ENCODE results near the gene HLA-DQA2. TPM values are rescaled to one million over a fixed set of nuclear protein-coding genes. Genes with fewer than 3 reads are reported as not detected.

The HLA-DQA2 gene
- polyA plus RNA-seq, 1 donor from 2014 or later, result not detected

DNA sequence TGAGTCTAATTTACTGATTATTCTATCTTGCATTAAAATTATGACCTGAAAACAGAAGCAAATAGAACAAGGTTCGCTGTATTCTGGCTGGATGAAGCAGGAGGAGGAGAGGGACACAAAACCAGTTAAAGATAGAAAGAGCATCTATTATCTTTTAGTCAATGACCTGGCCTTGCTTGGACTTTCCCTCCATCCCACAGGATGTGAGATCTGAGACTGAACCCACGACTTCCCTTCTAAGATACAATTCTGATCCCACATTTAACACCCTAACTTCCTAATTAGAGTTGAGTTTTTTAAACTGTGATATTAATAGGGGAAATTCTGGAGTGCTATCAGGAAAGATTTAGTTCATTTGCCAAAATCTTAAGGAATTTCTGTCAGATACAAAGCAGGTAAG is 3.1 kb upstream of the HLA-DQA2 start:
- Histone ChIP-seq H2AFZ (ENCODE audit: low read depth, low read length) (no peak overlapping the region), H3K79me2 (replicated peaks; ENCODE audit: insufficient read depth, low read length) (no peaks in the 10 kb centered on the region)
- TF ChIP-seq EZH2 (IDR thresholded peaks at IDR 0.05; ENCODE audit: borderline replicate concordance, insufficient read depth, low read length, poor library complexity, severe bottlenecking) (no peak), MXI1 (conservative IDR thresholded peaks at IDR 0.05; ENCODE audit: poor library complexity, severe bottlenecking) (no peak), POLR2AphosphoS5 (IDR thresholded peaks at IDR 0.05) (no peak), SMC3 (conservative IDR thresholded peaks at IDR 0.05; ENCODE audit: poor library complexity) (no peak), EP300 (conservative IDR thresholded peaks at IDR 0.05; ENCODE audit: poor library complexity, severe bottlenecking) (no peak), TAF1 (IDR thresholded peaks at IDR 0.05; ENCODE audit: low read depth) (no peak), CTCF (IDR thresholded peaks at IDR 0.05; ENCODE audit: poor library complexity, severe bottlenecking) (no peak), RAD21 (conservative IDR thresholded peaks at IDR 0.05) (no peak), REST (IDR thresholded peaks at IDR 0.05; ENCODE audit: borderline replicate concordance) (no peak)

DNA sequence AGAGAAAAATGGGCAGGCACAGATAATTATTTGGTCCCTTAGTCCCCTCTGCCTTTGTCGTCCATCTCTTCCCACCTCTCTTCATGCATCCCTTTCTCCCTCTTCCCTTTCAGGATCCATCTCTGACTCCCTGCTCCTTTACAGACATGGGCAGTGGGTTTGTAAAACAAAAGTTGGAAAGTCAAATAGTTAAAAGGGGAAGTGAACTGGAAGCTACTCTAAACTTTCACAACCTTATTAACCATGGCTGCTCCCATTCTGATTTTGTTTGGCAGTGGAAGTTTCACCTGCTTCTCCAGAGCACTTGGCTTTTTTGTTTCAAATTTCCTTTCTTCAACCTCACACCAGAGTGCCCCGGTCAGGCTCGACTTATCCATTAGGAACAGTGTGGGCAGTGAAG is 1.2 kb downstream of the HLA-DQA2 start:
- no peaks in the 10 kb centered on the region for H3K79me2 ChIP-seq (replicated peaks; ENCODE audit: insufficient read depth, low read length)
- H3K27me3 ChIP-seq (ENCODE audit: insufficient read depth, low read depth, low read length), result no peaks in the 10 kb centered on the region
- H3K9ac ChIP-seq (ENCODE audit: low read length), result no peak overlapping the region
- H3K9me3 ChIP-seq (ENCODE audit: low read length), result no peaks in the 10 kb centered on the region
- no peak overlapping the region for H3K27ac ChIP-seq (ENCODE audit: low read length)
- TF ChIP-seq POLR2AphosphoS5 (IDR thresholded peaks at IDR 0.05) (no peak), MXI1 (conservative IDR thresholded peaks at IDR 0.05; ENCODE audit: poor library complexity, severe bottlenecking) (no peak), SMC3 (conservative IDR thresholded peaks at IDR 0.05; ENCODE audit: poor library complexity) (no peak), RAD21 (conservative IDR thresholded peaks at IDR 0.05) (no peak), EZH2 (IDR thresholded peaks at IDR 0.05; ENCODE audit: borderline replicate concordance, insufficient read depth, low read length, poor library complexity, severe bottlenecking) (no peak), EP300 (conservative IDR thresholded peaks at IDR 0.05; ENCODE audit: poor library complexity, severe bottlenecking) (no peak), TAF1 (IDR thresholded peaks at IDR 0.05; ENCODE audit: low read depth) (no peak)
- H2AFZ ChIP-seq (ENCODE audit: low read depth, low read length), result no peak overlapping the region
- H3K36me3 ChIP-seq (ENCODE audit: insufficient read depth, low read length), result no peaks in the 10 kb centered on the region
- no peaks in the 10 kb centered on the region for H4K20me1 ChIP-seq (ENCODE audit: insufficient read depth)
- H3F3A ChIP-seq (ENCODE audit: insufficient read depth, low read length, poor library complexity, severe bottlenecking), result no peaks in the 10 kb centered on the region
- H3K4me2 ChIP-seq (ENCODE audit: low read length), result no peak overlapping the region
- H3K9me2 ChIP-seq (ENCODE audit: insufficient read depth, low read length), result no peaks in the 10 kb centered on the region
- no peak overlapping the region for H3K4me3 ChIP-seq (ENCODE audit: low read length)

More for the DNA sequence above, 3.1 kb upstream of the HLA-DQA2 start:
- Histone ChIP-seq H3K36me3 (ENCODE audit: insufficient read depth, low read length) (no peaks in the 10 kb centered on the region), H3F3A (ENCODE audit: insufficient read depth, low read length, poor library complexity, severe bottlenecking) (no peaks in the 10 kb centered on the region), H3K27ac (ENCODE audit: low read length) (no peak overlapping the region), H3K4me3 (ENCODE audit: low read length) (no peak overlapping the region), H3K4me2 (ENCODE audit: low read length) (no peak overlapping the region), H3K9ac (ENCODE audit: low read length) (no peak overlapping the region), H3K9me2 (ENCODE audit: insufficient read depth, low read length) (no peaks in the 10 kb centered on the region), H3K27me3 (ENCODE audit: insufficient read depth, low read depth, low read length) (no peaks in the 10 kb centered on the region), H3K9me3 (ENCODE audit: low read length) (no peaks in the 10 kb centered on the region), H4K20me1 (ENCODE audit: insufficient read depth) (no peaks in the 10 kb centered on the region)
